Stomach smooth muscle (tissue), 2 donors: Measurements from ENCODE around the gene PPM1A.
A peak's percentile ranks its signal among the peaks of the same experiment; 100 is the strongest.

ENCODE experiments used
- H3K27ac ChIP-seq: one replicate; pipeline ENCODE4 v1.7.0; 2013; ENCODE audit warnings: mild to moderate bottlenecking, low read length, inconsistent platforms
- H3K27me3 ChIP-seq, 2 donors: one replicate each; pipeline ENCODE4 v1.7.0; 2013; ENCODE audit warnings: low read length in 2 of 2; ENCODE audit not compliant: insufficient read depth in 2 of 2, control insufficient read depth in 1 of 2
- H3K36me3 ChIP-seq, 2 donors: one replicate each; pipeline ENCODE4 v1.7.0; 2013; ENCODE audit warnings: low read length in 2 of 2; ENCODE audit not compliant: control insufficient read depth in 2 of 2, insufficient read depth in 2 of 2
- H3K4me1 ChIP-seq: one replicate; pipeline ENCODE4 v1.7.0; 2013; ENCODE audit warnings: low read length; ENCODE audit not compliant: control insufficient read depth, insufficient read depth
- H3K4me3 ChIP-seq, 2 donors: one replicate each; pipeline ENCODE4 v1.7.0; 2013; ENCODE audit warnings: low read length in 2 of 2
- H3K9ac ChIP-seq, 2 donors: one replicate each; pipeline ENCODE4 v1.7.0; 2013; ENCODE audit warnings: low read length in 2 of 2, mild to moderate bottlenecking in 1 of 2
- H3K9me3 ChIP-seq, 2 donors: one replicate each; pipeline ENCODE4 v1.7.0; 2013; ENCODE audit warnings: low read length in 2 of 2; ENCODE audit not compliant: control insufficient read depth in 2 of 2
- donor health status: healthy.
- donor health status: Pancreatic carcinoma.

The PPM1A gene

GRCh38 chr14:60247994-60248696 is 876 bp upstream of the PPM1A start:
- peak overlapping the region; percentile 99 for H3K27ac ChIP-seq
- peaks cover 12% of the 10 kb centered on the region for H3K4me1 ChIP-seq

DNA sequence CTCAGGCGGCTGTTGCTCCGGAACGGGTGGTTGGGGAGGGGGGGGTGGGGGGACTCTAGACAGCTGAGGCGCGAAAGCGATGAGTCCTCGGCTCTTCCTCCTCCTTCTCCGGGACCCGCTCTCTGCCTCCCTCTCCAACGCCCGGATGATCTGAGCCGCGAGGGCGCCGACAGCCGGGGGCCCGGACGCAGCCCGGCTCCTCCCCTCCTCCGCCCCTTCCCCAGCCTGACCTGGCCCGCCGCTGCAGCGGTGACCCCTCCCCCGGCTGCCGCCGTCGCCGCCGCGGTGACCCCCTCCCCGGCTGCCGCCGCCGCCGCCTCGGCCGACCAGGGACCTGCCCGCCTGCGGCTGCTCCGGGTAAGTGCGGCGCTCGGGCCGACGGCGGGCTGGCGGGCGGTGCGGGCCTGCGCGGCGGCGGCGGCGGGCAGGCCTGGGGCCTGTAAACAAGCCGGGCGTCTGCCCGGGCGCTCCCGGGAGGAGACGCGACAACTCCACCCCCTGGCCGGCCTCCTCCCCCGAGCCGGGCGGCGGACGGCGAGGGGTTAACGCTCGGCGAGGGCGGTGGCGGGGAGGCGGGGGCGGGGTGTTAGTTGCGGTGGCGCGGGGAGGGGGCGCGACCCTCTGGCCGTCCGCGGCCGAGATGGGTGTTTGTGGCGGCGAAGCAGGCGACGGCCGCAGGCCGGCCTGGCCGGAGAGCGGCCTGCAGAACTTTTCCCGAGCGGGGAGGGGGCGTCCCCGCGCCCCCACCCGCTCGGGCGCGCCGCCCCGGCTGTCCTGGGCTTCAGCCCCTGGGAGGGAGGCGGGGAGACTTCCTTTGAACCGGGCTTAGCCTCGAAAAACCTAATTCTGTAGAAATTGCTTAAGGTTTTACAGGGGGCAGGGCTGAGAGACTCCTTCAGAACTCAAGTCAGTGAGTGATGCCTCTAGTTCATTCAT is 568 bp downstream of the PPM1A start:
- Histone ChIP-seq H3K36me3 (no peaks in the 10 kb centered on the region), H3K27ac (peak overlapping the region; percentile 47), H3K27me3 (no peaks in the 10 kb centered on the region), H3K4me3 (peak overlapping the region; percentile 77), H3K4me1 (peaks cover 12% of the 10 kb centered on the region), H3K9me3 (no peaks in the 10 kb centered on the region), H3K9ac (peak overlapping the region; percentile 48 to 76)

More at GRCh38 chr14:60247994-60248696, 876 bp upstream of the PPM1A start:
- Histone ChIP-seq H3K9ac (peak overlapping the region; percentile 94 to 99), H3K36me3 (no peaks in the 10 kb centered on the region), H3K4me3 (peak overlapping the region; percentile 82 to 87), H3K27me3 (no peaks in the 10 kb centered on the region), H3K9me3 (no peaks in the 10 kb centered on the region)

GRCh38 chr14:60250257-60251035 is 1.4 kb downstream of the PPM1A start:
- Histone ChIP-seq H3K27me3 (no peaks in the 10 kb centered on the region), H3K4me1 (peaks cover 12% of the 10 kb centered on the region), H3K4me3 (peak overlapping the region; percentile 77), H3K36me3 (no peaks in the 10 kb centered on the region), H3K9ac (peak overlapping the region; percentile 22 to 76), H3K9me3 (no peaks in the 10 kb centered on the region), H3K27ac (peak overlapping the region; percentile 47)

GRCh38 chr14:60251877-60252276 is 2.9 kb downstream of the PPM1A start:
- Histone ChIP-seq H3K4me1 (peaks cover 12% of the 10 kb centered on the region), H3K27me3 (no peaks in the 10 kb centered on the region), H3K9me3 (no peaks in the 10 kb centered on the region), H3K27ac (no peak overlapping the region), H3K4me3 (peak overlapping the region; percentile 77), H3K9ac (no peak overlapping the region), H3K36me3 (no peaks in the 10 kb centered on the region)

GRCh38 chr14:60252630-60253029 is 3.6 kb downstream of the PPM1A start:
- Histone ChIP-seq H3K4me3 (no peak overlapping the region), H3K36me3 (no peaks in the 10 kb centered on the region), H3K9ac (no peak overlapping the region)

GRCh38 chr14:60253649-60254048 is 4.6 kb downstream of the PPM1A start:
- Histone ChIP-seq H3K9ac (no peak overlapping the region), H3K9me3 (no peaks in the 10 kb centered on the region), H3K4me1 (peaks cover 3% of the 10 kb centered on the region), H3K4me3 (no peak overlapping the region), H3K27ac (no peak overlapping the region), H3K27me3 (no peaks in the 10 kb centered on the region), H3K36me3 (no peaks in the 10 kb centered on the region)

More at GRCh38 chr14:60252630-60253029, 3.6 kb downstream of the PPM1A start:
- Histone ChIP-seq H3K9me3 (no peaks in the 10 kb centered on the region), H3K27me3 (no peaks in the 10 kb centered on the region), H3K4me1 (peaks cover 9% of the 10 kb centered on the region), H3K27ac (no peak overlapping the region)

- Histone ChIP-seq H3K4me3 (no peak overlapping the region), H3K27me3 (no peaks in the 10 kb centered on the region), H3K9ac (no peak overlapping the region), H3K4me1 (peaks cover 2% of the 10 kb centered on the region), H3K27ac (no peak overlapping the region), H3K36me3 (no peaks in the 10 kb centered on the region), H3K9me3 (no peaks in the 10 kb centered on the region)
Observed at GRCh38 chr14:60254176-60254575, 5.2 kb downstream of the PPM1A start.

DNA sequence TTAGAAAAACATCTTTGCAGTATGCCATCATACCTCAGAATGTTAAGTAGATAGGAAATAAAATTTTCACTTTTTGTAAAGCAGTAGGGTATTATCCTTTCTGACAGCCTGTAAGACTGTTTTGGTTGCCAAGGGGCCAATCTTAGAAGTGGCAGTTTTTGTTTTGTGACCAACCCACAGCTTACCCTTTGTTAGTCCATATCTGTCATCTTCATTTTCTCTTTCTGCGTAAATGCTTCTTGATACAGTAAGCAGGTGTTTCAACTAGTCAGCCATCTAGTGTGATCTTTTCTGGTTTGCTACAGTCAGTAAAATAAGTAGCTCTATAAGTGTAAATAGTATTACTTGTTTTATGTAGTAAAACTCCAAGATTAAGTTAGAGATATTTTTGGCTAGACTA is 8.8 kb downstream of the PPM1A start:
- no peak overlapping the region for H3K9ac ChIP-seq
- no peak overlapping the region for H3K27ac ChIP-seq
- no peak overlapping the region for H3K4me3 ChIP-seq
- H3K9me3 ChIP-seq, result no peaks in the 10 kb centered on the region
- no peaks in the 10 kb centered on the region for H3K36me3 ChIP-seq
- peaks cover 2% of the 10 kb centered on the region for H3K4me1 ChIP-seq
- no peaks in the 10 kb centered on the region for H3K27me3 ChIP-seq

- H3K9ac ChIP-seq, result no peak overlapping the region
- H3K27ac ChIP-seq, result no peak overlapping the region
- H3K36me3 ChIP-seq, result no peaks in the 10 kb centered on the region
- H3K27me3 ChIP-seq, result no peaks in the 10 kb centered on the region
- no peak overlapping the region for H3K4me3 ChIP-seq
- H3K4me1 ChIP-seq, result no peaks in the 10 kb centered on the region
- H3K9me3 ChIP-seq, result no peaks in the 10 kb centered on the region
Observed at GRCh38 chr14:60265163-60265562, 16.1 kb downstream of the PPM1A start.
